ENCODE measurements around the gene HSD11B1.

- TF ChIP-seq CTCF (optimal IDR thresholded peaks at IDR 0.05 in 1 of 3, IDR thresholded peaks at IDR 0.05 in 1 of 3, conservative IDR thresholded peaks at IDR 0.05 in 1 of 3; ENCODE audit: extremely low read depth in 1 of 3, insufficient read depth in 2 of 3, low read length in 3 of 3): no peak
- TF ChIP-seq EZH2 (IDR thresholded peaks at IDR 0.05; ENCODE audit: low read length): no peak
These were observed 23.1 kb downstream of the HSD11B1 start for GRCh38 chr1:209727785-209728184.
